Endodermal cell (in vitro differentiated cells): ENCODE measurements around the gene PACSIN1. TPM values are rescaled to one million over a fixed set of nuclear protein-coding genes. Genes with fewer than 3 reads are reported as not detected.

Experiments
- DNase-seq: peaks from one replicate; pipeline ENCODE4 v3.0.0-alpha.2; 2017
- H3K27ac ChIP-seq: 2 replicates; pipeline ENCODE4 v1.5.1; 2013; ENCODE audit warnings: mild to moderate bottlenecking, low read depth, low read length, moderate library complexity
- H3K27me3 ChIP-seq: 2 replicates; pipeline ENCODE4 v1.6.1; 2013; ENCODE audit warnings: mild to moderate bottlenecking, low read length, moderate library complexity; ENCODE audit not compliant: insufficient read depth, control insufficient read depth, poor library complexity, severe bottlenecking
- H3K36me3 ChIP-seq: 2 replicates; pipeline ENCODE4 v1.7.0; 2013; ENCODE audit warnings: mild to moderate bottlenecking, low read length, moderate library complexity; ENCODE audit not compliant: control insufficient read depth, insufficient read depth
- H3K4me1 ChIP-seq: one replicate; pipeline ENCODE4 v1.7.0; 2013; ENCODE audit warnings: low read length; ENCODE audit not compliant: control insufficient read depth, insufficient read depth
- H3K4me3 ChIP-seq: 2 replicates; pipeline ENCODE4 v1.5.1; 2013; ENCODE audit warnings: mild to moderate bottlenecking, low read length, moderate library complexity
- H3K9ac ChIP-seq: 2 replicates; pipeline ENCODE4 v1.6.1; 2013; ENCODE audit warnings: mild to moderate bottlenecking, low read length, moderate library complexity; ENCODE audit not compliant: poor library complexity, severe bottlenecking; ENCODE audit errors: extremely low read depth
- H3K9me3 ChIP-seq: 2 replicates; pipeline ENCODE4 v1.6.1; 2013; ENCODE audit warnings: mild to moderate bottlenecking, low read length, moderate library complexity; ENCODE audit not compliant: control insufficient read depth
- H3K27ac Mint-ChIP-seq: 2 replicates; pipeline ENCODE4 v1.8.0; 2020; ENCODE audit warnings: mixed read lengths
- H3K27me3 Mint-ChIP-seq: 2 replicates; pipeline ENCODE4 v1.8.0; 2021; ENCODE audit warnings: mild to moderate bottlenecking, mixed read lengths; ENCODE audit not compliant: insufficient read depth
- H3K36me3 Mint-ChIP-seq: 2 replicates; pipeline ENCODE4 v1.8.0; 2020; ENCODE audit warnings: low read depth, mixed read lengths
- H3K4me1 Mint-ChIP-seq: 2 replicates; pipeline ENCODE4 v1.8.0; 2020; ENCODE audit warnings: mixed read lengths
- H3K4me3 Mint-ChIP-seq: 2 replicates; pipeline ENCODE4 v1.8.0; 2020; ENCODE audit warnings: mild to moderate bottlenecking, moderate library complexity, mixed read lengths
- H3K9me3 Mint-ChIP-seq: 2 replicates; pipeline ENCODE4 v1.8.0; 2020; ENCODE audit warnings: mild to moderate bottlenecking, mixed read lengths
- WGBS, 2 experiments: methylation state at CpG; one replicate each; pipeline versions ENCODE4 v1.1.5 to v1.1.7; 2013; ENCODE audit warnings: missing lambda C conversion rate in 2 of 2, mixed read lengths in 1 of 2; ENCODE audit not compliant: insufficient coverage in 1 of 2, insufficient read length in 1 of 2; 5-methylcytosine and 5-hydroxymethylcytosine counted together
- total RNA-seq, 2 donors: library from RNA; stranded (reverse); fragmentation: NEBNext Ultra II Directional in 1 of 2; extraction: Animal tissue kit (Norgen Biotek cat#: 25700) in 1 of 2; gene quantifications; 2 replicates in 1 of 2; 3 replicates in 1 of 2; pipeline ENCODE4 v1.2.1, GENCODE V29; 2021
- TF ChIP-seq, protein P1 (sequence below): fragments of 200-600 bp; sonication (generic); conservative IDR thresholded peaks from 2 replicates; pipeline ENCODE4 v1.5.0; 2021; ENCODE audit warnings: antibody characterized with exemption, mild to moderate bottlenecking

PACSIN1 gene
- total RNA-seq, 2 donors from 2014 or later = 7.2 to 7.3 TPM

GRCh38 chr6:34532230-34532629 is 66.4 kb downstream of the PACSIN1 start:
- DNase-seq = no peak
- Histone ChIP-seq H3K4me1 (no peaks in the 10 kb centered on the region), H3K9me3 (no peaks in the 10 kb centered on the region), H3K27ac (no peak overlapping the region), H3K4me3 (no peak overlapping the region), H3K9ac (no peak overlapping the region), H3K36me3 (no peaks in the 10 kb centered on the region), H3K27me3 (no peaks in the 10 kb centered on the region)
- Mint-ChIP-seq H3K27me3 (peaks cover 8% of the 10 kb centered on the region), H3K9me3 (no peaks in the 10 kb centered on the region), H3K4me3 (no peak overlapping the region), H3K27ac (no peak overlapping the region), H3K36me3 (no peaks in the 10 kb centered on the region), H3K4me1 (peaks cover 1% of the 10 kb centered on the region)
- TF ChIP-seq, protein P1, sequence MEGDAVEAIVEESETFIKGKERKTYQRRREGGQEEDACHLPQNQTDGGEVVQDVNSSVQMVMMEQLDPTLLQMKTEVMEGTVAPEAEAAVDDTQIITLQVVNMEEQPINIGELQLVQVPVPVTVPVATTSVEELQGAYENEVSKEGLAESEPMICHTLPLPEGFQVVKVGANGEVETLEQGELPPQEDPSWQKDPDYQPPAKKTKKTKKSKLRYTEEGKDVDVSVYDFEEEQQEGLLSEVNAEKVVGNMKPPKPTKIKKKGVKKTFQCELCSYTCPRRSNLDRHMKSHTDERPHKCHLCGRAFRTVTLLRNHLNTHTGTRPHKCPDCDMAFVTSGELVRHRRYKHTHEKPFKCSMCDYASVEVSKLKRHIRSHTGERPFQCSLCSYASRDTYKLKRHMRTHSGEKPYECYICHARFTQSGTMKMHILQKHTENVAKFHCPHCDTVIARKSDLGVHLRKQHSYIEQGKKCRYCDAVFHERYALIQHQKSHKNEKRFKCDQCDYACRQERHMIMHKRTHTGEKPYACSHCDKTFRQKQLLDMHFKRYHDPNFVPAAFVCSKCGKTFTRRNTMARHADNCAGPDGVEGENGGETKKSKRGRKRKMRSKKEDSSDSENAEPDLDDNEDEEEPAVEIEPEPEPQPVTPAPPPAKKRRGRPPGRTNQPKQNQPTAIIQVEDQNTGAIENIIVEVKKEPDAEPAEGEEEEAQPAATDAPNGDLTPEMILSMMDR = no peak
- WGBS, 2 experiments = 93 to 98% methylated on average over 10 to 15 of the region's 15 CpGs

DNA sequence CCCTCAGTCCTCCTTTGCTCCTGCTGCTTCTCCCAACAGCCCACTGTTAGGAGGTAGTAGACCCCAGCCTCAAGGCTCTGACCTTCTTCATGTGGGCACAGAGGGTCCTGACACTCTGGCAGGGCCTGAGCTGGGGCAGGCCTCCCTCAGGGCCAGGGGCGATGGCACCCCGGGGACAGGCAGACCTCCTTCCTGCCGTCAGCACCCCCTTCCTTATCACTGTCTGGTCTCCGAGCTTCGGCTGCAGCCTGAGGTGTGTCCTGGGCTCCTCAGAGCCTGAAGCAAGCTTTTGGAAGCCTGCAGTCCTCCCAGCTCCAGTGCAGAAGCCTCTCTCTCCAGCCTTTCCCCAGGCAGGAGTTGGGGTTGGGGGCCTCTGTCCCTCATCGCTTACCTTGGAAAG is 68.3 kb downstream of the PACSIN1 start:
- Mint-ChIP-seq H3K4me3 (no peak overlapping the region), H3K27me3 (no peaks in the 10 kb centered on the region)
- H3K9ac ChIP-seq = no peak overlapping the region

GRCh38 chr6:34534656-34535055 is 68.8 kb downstream of the PACSIN1 start:
- no peak overlapping the region for H3K4me3 ChIP-seq
- Mint-ChIP-seq H3K27ac (no peak overlapping the region), H3K4me3 (no peak overlapping the region), H3K36me3 (no peaks in the 10 kb centered on the region), H3K4me1 (no peaks in the 10 kb centered on the region), H3K27me3 (no peaks in the 10 kb centered on the region), H3K9me3 (no peaks in the 10 kb centered on the region)
- H3K9me3 ChIP-seq = no peaks in the 10 kb centered on the region
- 89 to 90% methylated on average over 11 to 16 of the region's 16 CpGs for WGBS, 2 experiments
- no peak overlapping the region for H3K27ac ChIP-seq
- TF ChIP-seq, protein P1 = no peak
- no peaks in the 10 kb centered on the region for H3K4me1 ChIP-seq
- no peak for DNase-seq
- H3K36me3 ChIP-seq = no peaks in the 10 kb centered on the region
- H3K27me3 ChIP-seq = no peaks in the 10 kb centered on the region
- no peak overlapping the region for H3K9ac ChIP-seq

More for the DNA sequence above, 68.3 kb downstream of the PACSIN1 start:
- no peak for DNase-seq
- Histone ChIP-seq H3K4me3 (no peak overlapping the region), H3K36me3 (no peaks in the 10 kb centered on the region), H3K27ac (no peak overlapping the region), H3K4me1 (no peaks in the 10 kb centered on the region), H3K27me3 (no peaks in the 10 kb centered on the region), H3K9me3 (no peaks in the 10 kb centered on the region)
- Mint-ChIP-seq H3K36me3 (no peaks in the 10 kb centered on the region), H3K4me1 (no peaks in the 10 kb centered on the region), H3K9me3 (no peaks in the 10 kb centered on the region), H3K27ac (no peak overlapping the region)
- WGBS, 2 experiments = 80 to 90% methylated on average over 1 to 6 of the region's 6 CpGs
- TF ChIP-seq, protein P1 = no peak
